IPS DF 6.9 (cell line): ENCODE results near the gene ZNF672.
"Not testable (repeated sequence)": the region's sequence is repeated elsewhere in the genome, so short reads cannot be mapped to it uniquely, and the experiment has no call there.

Experiments
- DNase-seq: peaks from one replicate; pipeline ENCODE4 v3.0.0-alpha.2; 2013; ENCODE audit warnings: low read depth, low spot score
- H3K27ac ChIP-seq: one replicate; pipeline ENCODE4 v1.5.1; 2013; ENCODE audit warnings: low read length, control low read depth
- H3K27me3 ChIP-seq: 2 replicates; pipeline ENCODE4 v1.6.1; 2013; ENCODE audit warnings: mild to moderate bottlenecking, low read length; ENCODE audit not compliant: control insufficient read depth, insufficient read depth
- H3K36me3 ChIP-seq: 2 replicates; pipeline ENCODE4 v1.6.1; 2013; ENCODE audit warnings: low read length; ENCODE audit not compliant: control insufficient read depth, insufficient read depth
- H3K4me1 ChIP-seq: 2 replicates; pipeline ENCODE4 v1.6.1; 2013; ENCODE audit warnings: low read length; ENCODE audit not compliant: control insufficient read depth, insufficient read depth
- H3K4me3 ChIP-seq: 2 replicates; pipeline ENCODE4 v1.5.1; 2013; ENCODE audit warnings: mild to moderate bottlenecking, low read length
- H3K9me3 ChIP-seq: 2 replicates; pipeline ENCODE4 v1.6.1; 2013; ENCODE audit warnings: low read length, inconsistent platforms; ENCODE audit not compliant: control insufficient read depth, insufficient read depth
- WGBS: extraction: QIAGEN DNeasy Blood & Tissue Kit; methylation state at CpG from one replicate; pipeline ENCODE4 v1.1.7; 2013; ENCODE audit warnings: mixed read lengths, missing lambda C conversion rate; ENCODE audit not compliant: insufficient read length, insufficient coverage; 5-methylcytosine and 5-hydroxymethylcytosine counted together

ZNF672 gene

DNA sequence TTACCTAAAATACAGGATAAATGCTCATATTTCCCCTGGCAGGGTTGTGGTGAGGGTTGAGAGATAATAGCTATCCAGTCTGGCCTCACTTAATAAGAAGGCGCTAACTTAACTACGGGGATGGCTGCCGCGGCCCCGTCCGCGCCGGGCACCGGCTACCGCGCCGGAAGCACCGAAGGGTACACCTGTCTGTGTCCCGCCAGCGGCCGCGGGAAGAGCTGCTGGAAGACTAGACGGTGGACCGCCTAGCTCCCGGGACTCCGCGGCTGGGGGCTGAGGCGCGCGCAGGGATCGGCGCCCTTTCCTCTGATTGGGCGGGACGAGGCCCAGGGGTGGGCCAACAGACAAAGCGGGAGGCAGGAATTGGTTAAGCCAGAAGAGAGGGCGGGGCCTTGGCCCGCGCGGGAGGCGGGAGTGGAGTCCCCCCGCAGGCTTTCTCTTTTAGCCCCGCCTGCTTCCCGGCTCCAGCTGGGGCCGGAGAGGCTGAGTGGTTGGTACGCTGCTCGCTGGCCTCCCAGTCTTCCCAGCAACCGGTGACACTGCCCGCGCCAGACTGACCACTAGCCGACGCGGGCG, at the start of gene ZNF672:
TSS of gene ZNF672 (plus strand) at position 444 of the 576 bp plus-strand sequence. CDS start 9,051 bp downstream, outside the sequence.
- WGBS, result no CpG with 5 or more reads among the region's 48 CpGs
- H3K4me1 ChIP-seq, result no peaks in the 10 kb centered on the region
- H3K27ac ChIP-seq, result no peak within 1 kb of the TSS

DNA sequence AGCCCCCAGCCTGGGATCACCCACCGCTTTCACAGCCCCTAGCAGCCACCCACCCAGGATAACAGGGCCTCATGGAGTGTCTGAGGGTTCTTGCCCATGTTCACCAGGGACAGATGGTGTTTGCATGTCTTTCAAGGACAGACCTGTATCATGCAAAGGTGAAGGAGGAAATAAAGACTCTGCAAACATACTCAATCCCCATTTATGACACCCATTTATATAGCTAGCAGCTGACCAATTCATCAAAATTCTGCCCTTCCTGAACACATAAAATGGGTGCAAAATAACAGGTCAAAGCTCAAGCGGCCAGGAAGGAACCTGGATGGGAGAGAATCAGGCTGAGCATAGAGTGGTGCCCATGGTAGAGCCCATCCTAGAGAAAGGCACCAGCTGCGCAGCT, 49.7 kb upstream of the ZNF672 start:
- no peaks in the 10 kb centered on the region for H3K27me3 ChIP-seq
- no peaks in the 10 kb centered on the region for H3K4me1 ChIP-seq
- no peak overlapping the region for H3K4me3 ChIP-seq
- peaks cover 12% of the 10 kb centered on the region for H3K9me3 ChIP-seq
- no peak overlapping the region for H3K27ac ChIP-seq
- DNase-seq, result no peak
- no peaks in the 10 kb centered on the region for H3K36me3 ChIP-seq
- WGBS, result no CpG with 5 or more reads among the region's 3 CpGs

More for the DNA sequence above, at the start of gene ZNF672:
- Histone ChIP-seq H3K27me3 (no peaks in the 10 kb centered on the region), H3K9me3 (no peaks in the 10 kb centered on the region), H3K36me3 (no peaks in the 10 kb centered on the region), H3K4me3 (peak within 1 kb of the TSS; percentile 87)
- peak; percentile 85 for DNase-seq

GRCh38 chr1:248789337-248789736, 48.7 kb upstream of the ZNF672 start:
- H3K4me3 ChIP-seq, H3K9me3 ChIP-seq, H3K27me3 ChIP-seq, H3K27ac ChIP-seq, H3K4me1 ChIP-seq, H3K36me3 ChIP-seq, DNase-seq: not testable (repeated sequence)
- WGBS, result no CpG with 5 or more reads among the region's 2 CpGs

DNA sequence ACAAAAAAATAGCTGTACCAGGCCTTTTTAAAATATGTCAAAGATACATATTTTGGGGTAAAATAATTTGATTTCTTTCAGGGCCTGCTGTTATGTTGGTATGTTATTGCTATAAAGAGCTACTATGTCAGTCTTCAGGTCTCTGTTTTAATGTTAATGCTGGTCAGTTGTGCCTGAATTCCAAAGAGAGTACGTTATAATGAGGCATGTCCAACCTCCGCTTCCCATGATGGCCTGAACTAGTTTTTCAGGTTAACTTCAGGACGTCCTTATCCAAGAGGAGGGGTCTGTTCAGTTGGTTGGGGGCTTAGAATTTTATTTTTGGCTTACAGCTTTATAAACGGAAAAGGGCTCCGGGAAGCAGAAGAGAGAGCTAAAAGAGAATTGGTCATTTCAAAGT, 47.6 kb upstream of the ZNF672 start:
- WGBS, result no CpG with 5 or more reads among the region's 5 CpGs
- DNase-seq, result no peak

DNA sequence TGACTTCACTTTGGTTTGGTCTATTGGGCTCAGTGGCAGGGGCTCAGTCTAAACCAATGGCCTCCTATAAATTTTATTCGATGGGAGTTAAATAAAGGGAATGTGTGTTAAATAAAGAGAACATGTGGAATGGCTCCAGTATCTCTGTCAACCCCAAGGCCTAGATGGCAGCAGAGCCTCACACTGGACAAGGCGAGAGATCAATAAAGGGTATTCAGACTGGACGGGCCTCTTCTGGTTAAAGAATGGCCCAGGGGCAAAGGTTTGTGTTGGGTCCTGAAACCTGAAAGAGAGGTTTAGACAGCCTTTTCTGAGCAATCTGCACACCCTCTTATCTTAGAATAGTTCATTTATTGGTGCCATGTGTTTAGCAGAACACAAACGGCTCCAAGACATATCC, 47.0 kb upstream of the ZNF672 start:
- Histone ChIP-seq H3K9me3 (peaks cover 6% of the 10 kb centered on the region), H3K4me3 (no peak overlapping the region), H3K27ac (no peak overlapping the region), H3K36me3 (no peaks in the 10 kb centered on the region), H3K27me3 (no peaks in the 10 kb centered on the region), H3K4me1 (no peaks in the 10 kb centered on the region)
- no CpG with 5 or more reads among the region's 4 CpGs for WGBS
- DNase-seq, result no peak

More for the DNA sequence above, 47.6 kb upstream of the ZNF672 start:
- H3K27ac ChIP-seq, result no peak overlapping the region
- H3K4me1 ChIP-seq, result no peaks in the 10 kb centered on the region
- no peaks in the 10 kb centered on the region for H3K36me3 ChIP-seq
- peaks cover 6% of the 10 kb centered on the region for H3K9me3 ChIP-seq
- H3K4me3 ChIP-seq, result no peak overlapping the region
- no peaks in the 10 kb centered on the region for H3K27me3 ChIP-seq

DNA sequence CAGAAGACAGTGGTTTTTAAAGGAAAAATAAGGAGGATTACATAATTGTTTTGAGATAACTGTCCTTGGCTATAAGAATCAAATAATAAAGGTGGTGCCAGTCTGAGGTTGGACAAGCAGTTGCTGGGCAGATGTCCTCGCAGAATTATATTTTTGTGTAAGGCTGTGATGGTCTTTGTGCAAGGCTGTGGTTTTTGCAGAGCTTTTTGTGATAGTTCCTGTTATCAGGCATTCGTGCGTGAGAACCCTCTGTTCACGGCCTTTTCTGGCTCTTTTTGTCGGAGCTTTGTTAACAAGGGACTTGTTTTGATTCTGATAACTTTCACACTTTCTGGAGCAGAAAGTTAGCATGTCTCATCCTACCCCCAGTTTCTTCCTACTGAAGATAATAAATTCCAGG, 45.7 kb upstream of the ZNF672 start:
- Histone ChIP-seq H3K27ac (no peak overlapping the region), H3K4me3 (no peak overlapping the region), H3K36me3 (no peaks in the 10 kb centered on the region), H3K9me3 (peaks cover 5% of the 10 kb centered on the region), H3K4me1 (no peaks in the 10 kb centered on the region), H3K27me3 (no peaks in the 10 kb centered on the region)
- no peak for DNase-seq
- WGBS, result no CpG with 5 or more reads among the region's 5 CpGs

GRCh38 chr1:248793592-248793991, 44.4 kb upstream of the ZNF672 start:
- no peak for DNase-seq
- no peak overlapping the region for H3K27ac ChIP-seq
- peaks cover 4% of the 10 kb centered on the region for H3K9me3 ChIP-seq
- no peaks in the 10 kb centered on the region for H3K36me3 ChIP-seq
- H3K27me3 ChIP-seq, result no peaks in the 10 kb centered on the region
- H3K4me3 ChIP-seq, result no peak overlapping the region
- H3K4me1 ChIP-seq, result no peaks in the 10 kb centered on the region

GRCh38 chr1:248794663-248795062, 43.4 kb upstream of the ZNF672 start:
- WGBS, result no CpG with 5 or more reads among the region's 5 CpGs
- H3K27me3 ChIP-seq, DNase-seq, H3K9me3 ChIP-seq, H3K36me3 ChIP-seq, H3K4me1 ChIP-seq, H3K27ac ChIP-seq, H3K4me3 ChIP-seq: not testable (repeated sequence)

DNA sequence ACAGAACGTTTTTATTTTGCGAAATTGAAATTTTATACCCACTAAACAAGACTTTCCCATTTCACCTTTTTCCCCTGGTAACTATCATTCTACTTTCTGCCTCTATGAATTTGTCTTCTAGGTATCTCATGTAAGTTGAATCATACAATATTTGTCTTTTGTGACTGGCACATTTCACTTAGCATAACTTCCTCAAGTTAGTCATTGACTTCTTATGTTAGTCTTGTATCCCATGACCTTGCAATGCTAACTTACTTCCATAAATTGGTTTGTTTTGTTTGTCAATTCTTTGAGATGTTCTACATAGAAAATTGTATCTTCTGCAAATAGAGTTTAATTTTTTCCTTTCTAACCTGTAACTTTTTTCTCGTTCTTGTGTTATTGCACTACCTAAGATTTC, 39.2 kb upstream of the ZNF672 start:
- WGBS, result no CpG with 5 or more reads among the region's 3 CpGs

DNA sequence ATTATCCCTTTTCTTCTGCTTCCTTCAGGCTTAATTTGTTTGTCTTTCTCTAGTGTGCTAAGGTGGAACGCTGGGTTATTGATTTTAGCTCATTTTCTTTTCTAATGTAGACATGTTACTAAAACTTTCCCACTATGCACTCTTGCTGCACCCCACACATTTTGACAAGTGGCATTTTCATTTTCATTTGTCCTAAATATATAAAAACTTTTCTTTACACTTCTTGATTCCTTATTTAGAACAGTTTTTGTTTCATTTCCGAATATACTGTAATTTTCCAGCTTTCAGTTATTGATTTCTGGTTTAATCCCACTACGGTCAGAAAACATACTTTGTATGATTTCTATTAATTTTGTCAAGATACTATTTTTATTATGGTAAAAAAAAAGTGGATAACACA, 37.6 kb upstream of the ZNF672 start:
- Histone ChIP-seq H3K4me3 (no peak overlapping the region), H3K36me3 (no peaks in the 10 kb centered on the region), H3K4me1 (no peaks in the 10 kb centered on the region), H3K27me3 (no peaks in the 10 kb centered on the region), H3K9me3 (peaks cover 2% of the 10 kb centered on the region), H3K27ac (no peak overlapping the region)
- WGBS, result no CpG with 5 or more reads among the region's 3 CpGs
- no peak for DNase-seq

More for the DNA sequence above, 39.2 kb upstream of the ZNF672 start:
- Histone ChIP-seq H3K27ac (no peak overlapping the region), H3K36me3 (no peaks in the 10 kb centered on the region), H3K9me3 (peaks cover 2% of the 10 kb centered on the region), H3K27me3 (no peaks in the 10 kb centered on the region), H3K4me1 (no peaks in the 10 kb centered on the region), H3K4me3 (no peak overlapping the region)
- DNase-seq, result no peak

- peaks cover 2% of the 10 kb centered on the region for H3K9me3 ChIP-seq
- no peaks in the 10 kb centered on the region for H3K4me1 ChIP-seq
- DNase-seq, result no peak
- no peaks in the 10 kb centered on the region for H3K27me3 ChIP-seq
- no peaks in the 10 kb centered on the region for H3K36me3 ChIP-seq
- no CpG with 5 or more reads among the region's 6 CpGs for WGBS
- no peak overlapping the region for H3K4me3 ChIP-seq
- no peak overlapping the region for H3K27ac ChIP-seq
These were observed 35.6 kb upstream of the ZNF672 start for GRCh38 chr1:248802454-248802853.
